HG03175 (cell line): ENCODE data around the gene SCN8A.

Experiments
- ATAC-seq: cut with Tn5 transposase; IDR thresholded peaks from one replicate; pipeline ENCODE4 v1.9.1; 2021; ENCODE audit warnings: mild to moderate bottlenecking, moderate library complexity; ENCODE audit not compliant: unreplicated experiment

SCN8A gene

DNA sequence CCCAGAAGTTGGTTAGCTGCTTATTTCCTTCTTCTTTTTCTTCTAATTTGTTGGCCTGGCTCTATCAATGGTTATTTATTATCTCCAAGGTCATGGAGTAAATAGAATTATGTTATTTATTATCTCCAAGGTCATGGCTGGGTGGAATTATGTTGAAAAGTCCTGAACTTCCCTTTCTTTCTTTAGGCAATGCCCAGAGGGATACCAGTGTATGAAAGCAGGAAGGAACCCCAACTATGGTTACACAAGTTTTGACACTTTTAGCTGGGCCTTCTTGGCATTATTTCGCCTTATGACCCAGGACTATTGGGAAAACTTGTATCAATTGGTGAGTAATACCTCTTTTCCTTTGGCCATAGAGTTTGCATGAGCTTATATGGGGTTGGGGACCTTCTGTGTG, 111.6 kb downstream of the SCN8A start:
- no peak for ATAC-seq

DNA sequence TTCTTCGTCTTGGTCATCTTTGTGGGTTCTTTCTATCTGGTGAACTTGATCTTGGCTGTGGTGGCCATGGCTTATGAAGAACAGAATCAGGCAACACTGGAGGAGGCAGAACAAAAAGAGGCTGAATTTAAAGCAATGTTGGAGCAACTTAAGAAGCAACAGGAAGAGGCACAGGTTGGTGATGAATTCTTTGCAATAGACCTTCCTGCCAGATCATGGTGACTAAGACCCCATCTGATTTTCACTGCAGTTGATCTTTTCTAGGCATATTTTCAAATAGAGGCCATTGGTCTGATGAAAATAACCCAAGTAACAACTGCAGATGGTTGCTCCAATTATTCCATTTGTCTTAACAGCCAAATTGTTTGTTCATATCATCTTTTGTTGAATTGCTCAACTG, 114.4 kb downstream of the SCN8A start:
- no peak for ATAC-seq

DNA sequence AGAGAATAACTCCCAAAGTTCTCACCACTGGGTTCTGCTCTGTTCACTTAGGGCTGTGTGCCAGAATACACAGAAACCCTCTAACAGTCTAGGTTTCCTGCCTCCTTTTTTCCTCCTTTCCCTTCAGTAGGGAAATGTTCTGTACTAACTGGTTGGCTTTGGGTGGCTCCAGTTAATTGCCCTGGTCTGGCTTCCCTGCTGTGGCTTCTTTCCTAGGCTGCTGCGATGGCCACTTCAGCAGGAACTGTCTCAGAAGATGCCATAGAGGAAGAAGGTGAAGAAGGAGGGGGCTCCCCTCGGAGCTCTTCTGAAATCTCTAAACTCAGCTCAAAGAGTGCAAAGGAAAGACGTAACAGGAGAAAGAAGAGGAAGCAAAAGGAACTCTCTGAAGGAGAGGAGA, 115.2 kb downstream of the SCN8A start:
- ATAC-seq: no peak

DNA sequence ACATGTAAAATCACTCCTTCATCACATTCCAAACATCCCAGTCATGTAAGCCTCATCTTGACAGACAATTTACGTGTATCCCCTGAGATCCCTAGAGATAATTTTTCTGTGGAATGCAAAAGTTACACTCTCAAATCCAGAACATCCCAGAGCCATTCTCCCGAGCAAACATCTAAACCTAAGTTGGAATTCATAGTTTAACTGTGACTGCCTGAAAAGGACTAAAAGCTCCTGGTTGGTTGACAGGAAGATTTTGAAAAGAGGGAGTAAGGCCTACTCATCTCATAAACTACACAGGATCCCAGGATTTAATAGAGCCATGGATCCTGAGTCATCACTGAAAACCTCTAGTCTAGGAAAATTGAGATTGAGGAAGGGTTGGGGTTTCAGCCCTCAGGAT, 123.6 kb downstream of the SCN8A start:
- no peak for ATAC-seq

DNA sequence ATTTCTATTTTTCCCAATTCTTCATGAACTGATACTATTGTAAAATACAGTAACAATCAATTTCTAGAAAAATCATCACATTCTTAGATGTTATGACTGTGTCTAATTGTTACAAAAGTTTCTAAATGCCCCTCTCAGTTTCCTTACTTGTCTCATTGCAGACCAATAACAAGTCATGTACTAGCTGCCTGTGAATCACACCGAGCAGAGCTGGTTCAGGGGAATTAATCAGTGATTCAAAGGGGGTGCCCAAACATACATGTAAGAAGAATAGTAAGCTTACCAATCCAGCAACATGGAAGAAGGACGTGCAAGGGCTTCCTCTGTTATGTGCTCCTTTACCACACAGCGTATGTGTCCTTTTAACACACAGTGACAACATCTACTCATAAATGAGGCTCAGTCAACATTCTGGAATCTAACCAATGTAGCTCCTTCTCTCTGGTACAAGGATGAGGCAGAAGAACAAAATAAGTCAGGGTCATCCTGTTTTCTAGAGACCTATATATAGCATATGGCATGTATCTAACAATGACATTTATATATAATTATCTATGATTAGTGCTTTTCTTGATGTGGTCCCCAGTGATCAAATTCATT, 126.4 kb downstream of the SCN8A start:
- no peak for ATAC-seq

DNA sequence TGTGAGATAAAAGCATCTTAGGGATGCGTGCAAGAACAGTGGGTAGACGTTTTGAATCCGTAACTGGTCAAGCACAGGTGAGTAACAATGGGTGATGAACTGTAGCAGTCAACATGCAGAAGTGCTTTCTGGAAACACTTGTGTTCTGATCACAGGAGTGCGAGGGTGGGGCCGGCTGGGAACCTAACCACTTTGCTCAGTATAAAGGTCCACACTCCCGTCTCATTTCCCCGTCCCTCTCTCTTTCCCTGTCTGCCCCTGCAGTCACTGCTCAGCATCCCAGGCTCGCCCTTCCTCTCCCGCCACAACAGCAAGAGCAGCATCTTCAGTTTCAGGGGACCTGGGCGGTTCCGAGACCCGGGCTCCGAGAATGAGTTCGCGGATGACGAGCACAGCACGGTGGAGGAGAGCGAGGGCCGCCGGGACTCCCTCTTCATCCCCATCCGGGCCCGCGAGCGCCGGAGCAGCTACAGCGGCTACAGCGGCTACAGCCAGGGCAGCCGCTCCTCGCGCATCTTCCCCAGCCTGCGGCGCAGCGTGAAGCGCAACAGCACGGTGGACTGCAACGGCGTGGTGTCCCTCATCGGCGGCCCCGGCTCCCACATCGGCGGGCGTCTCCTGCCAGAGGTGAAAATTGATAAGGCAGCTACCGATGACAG, 130.4 kb downstream of the SCN8A start:
- no peak for ATAC-seq

DNA sequence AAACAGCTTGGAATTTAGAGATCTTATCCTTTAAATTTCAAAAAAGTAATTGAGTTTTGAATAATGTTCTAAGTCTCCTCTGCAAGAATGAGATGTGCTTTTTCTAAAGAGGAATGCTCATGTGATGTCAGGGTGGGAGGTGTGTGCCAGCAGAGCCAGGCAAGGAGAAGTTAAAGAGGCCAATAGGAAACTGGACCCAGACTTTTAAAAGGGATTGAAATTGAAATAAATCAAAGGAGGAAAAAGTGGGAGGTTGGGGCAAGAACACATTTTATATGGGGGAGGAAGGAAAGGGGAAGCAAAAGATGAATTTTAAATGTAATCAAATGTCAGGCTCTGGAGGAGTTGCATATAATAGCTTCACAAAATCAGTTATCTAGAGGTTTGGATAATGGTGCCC, 131.4 kb downstream of the SCN8A start:
- no peak for ATAC-seq

DNA sequence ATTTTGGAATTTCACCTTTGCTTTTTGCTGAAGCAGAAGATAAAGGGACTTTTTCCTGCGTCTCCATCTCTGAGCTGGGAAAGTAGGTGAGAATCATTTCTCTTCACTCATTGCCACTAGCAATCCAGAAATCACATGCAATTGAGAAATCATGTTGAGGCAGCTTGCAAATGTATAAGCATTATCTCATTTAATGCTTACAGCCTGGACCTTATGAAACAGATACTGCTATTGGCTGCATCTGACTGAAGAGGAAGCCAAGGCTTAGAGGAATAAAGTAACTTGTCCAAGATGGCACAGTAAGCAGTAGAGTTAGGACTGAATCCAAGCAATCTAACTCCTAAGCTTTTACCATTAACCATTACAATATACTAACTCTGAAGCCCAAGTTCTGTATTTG, 135.1 kb downstream of the SCN8A start:
- no peak for ATAC-seq

DNA sequence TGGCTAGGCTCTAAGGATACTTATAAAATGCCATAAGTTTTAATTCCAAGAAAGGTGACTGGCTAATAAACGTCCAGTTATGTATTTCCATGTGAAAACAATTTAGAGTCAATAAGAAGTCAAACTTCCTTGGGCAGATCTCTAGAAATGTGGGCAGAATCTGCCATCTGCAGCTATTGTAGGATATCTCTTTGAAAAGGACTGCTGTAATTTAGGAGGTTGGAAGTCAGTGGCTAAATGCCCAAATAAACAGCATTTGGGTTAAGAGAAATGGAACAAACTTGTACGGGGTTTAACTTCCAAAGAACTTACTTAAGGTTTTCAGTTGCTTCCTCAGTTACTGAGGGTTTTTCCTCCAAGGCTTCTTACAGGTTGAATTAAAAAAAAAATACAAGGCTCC, 135.9 kb downstream of the SCN8A start:
- no peak for ATAC-seq

DNA sequence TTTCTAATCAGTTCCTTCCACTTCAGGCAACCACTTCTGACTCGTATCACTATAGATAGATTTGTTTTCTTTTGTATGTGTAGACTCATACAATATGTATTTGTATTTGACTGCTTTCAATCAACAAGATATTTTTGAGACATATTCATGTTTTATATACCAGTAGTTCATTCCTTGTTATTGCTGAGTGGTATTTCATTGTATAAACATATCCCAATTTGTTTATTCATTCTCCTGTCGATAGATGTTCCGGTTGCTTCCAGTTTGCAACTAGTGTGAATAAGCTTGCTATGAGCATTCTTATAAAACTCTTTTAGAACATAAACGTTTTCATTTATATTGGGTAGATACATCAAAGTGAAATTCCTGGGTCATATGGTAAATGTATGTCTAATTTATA, 138.3 kb downstream of the SCN8A start:
- ATAC-seq: no peak

DNA sequence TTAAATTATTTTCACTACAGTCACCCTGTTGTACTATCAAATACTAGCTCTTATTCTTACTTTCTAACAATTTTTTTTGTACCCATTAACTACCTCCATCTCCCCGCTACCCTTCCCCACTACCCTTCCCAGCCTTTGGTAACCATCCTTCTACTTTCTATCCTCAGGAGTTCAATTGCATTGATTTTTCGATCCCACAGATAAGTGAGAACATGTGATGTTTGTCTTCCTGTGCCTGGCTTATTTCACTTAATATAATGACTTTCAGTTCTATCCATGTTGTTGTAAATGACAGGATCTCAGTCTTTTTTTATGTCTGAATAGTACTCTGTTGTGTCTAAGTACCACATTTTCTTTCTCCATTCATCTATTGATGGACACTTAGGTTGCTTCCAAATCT, 139.7 kb downstream of the SCN8A start:
- no peak for ATAC-seq

DNA sequence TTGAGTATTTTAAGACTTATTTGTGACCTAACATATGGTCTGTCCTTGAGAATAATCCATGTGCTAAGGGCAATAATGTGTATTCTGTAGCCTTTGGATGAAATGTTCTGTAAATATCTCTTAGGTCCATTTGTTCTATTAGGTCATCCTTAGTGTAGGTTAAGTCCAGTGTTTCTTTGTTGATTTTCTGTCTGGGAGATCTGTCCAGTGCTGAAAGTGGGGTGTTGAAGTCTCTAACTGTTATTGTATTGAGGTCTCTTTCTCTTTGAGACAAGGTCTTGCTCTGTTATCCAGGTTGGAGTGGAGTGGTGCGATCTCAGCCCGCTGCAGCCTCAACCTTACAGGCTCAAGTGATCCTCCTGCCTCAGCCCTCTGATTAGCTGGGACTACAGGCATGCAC, 149.5 kb downstream of the SCN8A start:
- no peak for ATAC-seq

DNA sequence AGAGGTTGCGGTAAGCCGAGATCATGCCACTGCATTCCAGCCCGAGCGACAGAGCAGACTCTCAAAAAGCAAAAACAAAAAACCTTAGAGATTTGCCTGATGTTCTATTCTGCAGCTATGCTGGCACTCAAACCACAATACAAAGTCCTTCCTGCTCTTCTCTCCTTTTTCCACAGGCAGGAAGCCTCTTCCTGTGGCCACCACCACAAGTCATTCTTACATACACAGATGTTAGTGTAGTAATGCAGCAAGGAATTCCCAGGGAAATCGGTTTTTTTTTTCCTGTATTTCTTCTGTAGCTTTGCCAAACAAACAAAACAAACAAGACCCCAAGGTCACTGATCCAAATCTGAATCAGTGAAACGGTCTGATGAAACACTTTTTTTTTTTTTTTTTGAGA, 153.2 kb downstream of the SCN8A start:
- no peak for ATAC-seq

DNA sequence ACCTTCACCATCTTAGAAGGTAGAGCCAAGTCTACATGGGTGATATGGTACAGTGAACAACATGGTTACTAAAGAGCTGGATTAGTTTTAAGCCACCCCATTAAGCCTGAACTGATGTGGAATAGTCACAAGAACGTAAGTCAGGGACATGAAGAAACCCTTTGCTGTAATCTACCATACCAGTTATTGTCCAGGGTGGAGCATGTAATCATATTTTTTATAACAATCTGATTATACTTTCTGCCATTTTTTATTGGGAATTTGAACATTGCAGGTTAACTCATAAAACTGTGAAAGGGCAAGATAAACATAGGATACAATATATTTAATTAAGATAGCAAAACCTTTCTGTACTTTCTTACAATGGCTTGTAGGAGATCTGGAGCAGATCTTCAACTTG, 153.9 kb downstream of the SCN8A start:
- no peak for ATAC-seq

DNA sequence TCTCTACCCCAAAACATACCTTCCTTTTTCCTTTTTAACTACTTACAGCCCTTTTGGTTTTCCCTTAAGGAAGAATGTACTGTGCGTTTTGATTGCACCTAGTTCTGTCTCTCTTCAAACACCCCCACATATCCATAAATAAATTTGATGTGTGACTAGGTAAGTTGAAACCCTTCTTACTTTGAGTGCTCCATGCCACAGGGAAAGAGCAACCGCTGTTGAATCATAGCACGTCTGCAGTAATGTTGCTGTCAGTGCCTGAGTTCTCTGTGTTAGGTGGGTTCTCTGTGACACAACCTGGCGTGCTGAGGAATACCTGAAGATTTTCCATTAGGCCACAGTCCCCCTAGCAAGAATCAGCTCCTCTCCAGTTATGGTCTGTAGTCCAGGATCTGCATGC, 155.4 kb downstream of the SCN8A start:
- ATAC-seq: no peak

DNA sequence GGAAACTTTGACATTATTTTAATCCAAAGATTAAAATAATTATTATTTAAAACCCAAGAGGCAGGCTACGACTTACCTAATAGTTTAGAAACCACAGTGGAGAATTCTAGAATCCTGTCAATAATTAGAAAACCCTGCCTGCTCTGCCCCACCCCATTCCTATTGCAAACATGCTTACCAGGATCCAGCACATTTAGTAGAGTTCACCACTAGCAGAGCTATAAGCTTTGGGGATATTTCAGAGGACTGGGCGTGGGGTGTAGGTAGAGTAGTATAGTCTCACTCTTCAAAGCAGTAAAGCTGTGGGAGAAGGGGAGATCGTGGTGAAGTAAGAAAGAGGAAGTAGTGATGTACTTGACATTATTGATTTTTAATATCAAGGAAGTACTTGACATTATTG, 157.2 kb downstream of the SCN8A start:
- no peak for ATAC-seq

DNA sequence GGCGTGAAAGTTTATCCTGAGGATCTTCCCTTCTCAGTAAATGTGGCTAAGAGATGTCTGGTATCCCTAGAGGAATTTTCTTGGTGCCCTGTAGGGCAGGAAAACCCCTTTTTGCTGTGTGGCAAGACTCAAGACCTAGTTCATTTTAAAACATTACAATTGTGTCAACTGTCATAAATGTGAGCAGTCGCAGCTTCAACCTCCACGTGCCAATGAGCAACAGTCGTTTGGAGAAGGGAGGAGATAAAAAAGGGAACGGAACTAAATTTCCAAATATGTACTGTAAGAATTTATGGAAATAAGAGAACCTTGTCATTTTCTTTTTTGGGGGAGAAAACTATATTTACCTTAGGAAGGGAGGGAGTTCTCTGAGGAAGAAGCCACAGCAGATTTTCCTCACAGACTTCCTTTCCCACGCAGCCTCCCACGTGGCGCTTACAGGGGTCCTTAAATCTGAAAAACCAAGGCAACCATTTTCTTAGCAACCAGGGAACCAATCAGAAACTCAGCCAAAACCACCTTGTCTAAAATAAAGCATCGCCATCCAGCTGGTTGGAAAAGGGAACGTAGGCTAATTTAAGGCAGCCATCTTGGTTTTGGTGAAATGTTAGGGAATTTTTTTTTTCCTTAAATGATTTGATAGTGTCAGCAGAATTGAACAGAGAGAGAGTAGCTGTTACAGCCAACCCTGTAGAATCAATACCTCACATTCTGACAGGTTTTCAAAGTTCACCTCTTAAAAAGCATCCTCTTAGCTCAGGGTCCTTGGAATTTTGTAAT, 158.4 kb downstream of the SCN8A start:
- no peak for ATAC-seq

DNA sequence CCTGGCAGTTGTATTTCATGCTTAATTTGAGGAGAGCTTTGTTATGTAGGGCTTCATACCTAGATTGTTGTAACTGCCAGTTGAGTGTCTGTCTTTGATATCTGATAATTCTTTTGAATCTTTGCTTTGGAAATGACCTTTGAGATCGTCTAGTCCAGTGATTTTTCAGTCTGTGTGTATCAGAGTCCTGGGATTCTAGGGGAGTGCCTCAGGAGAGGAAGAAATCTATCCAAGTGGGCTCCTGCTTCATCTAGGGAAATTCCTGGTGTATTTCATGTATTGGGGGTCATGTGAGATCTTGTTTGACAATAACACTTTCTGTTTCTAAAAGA, 158.9 kb downstream of the SCN8A start:
- no peak for ATAC-seq

DNA sequence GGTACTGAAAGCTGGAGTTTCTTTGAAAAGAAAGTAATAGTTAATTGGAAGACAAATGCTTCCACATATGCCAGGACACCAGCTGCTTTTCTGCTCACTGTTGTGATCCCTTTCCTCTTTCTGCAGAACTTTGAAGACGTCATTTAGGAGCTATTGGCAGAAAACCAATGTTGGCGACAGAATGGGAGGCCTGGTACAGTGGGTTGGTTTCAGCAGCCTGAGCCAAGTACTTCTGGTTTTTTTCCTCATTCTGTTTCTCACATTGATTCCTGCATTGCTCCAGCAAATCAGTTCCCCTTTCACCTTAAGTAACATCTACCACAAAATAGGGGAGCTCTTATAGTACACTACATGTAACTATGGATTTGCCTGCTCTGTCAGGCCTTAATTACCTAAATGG, 160.6 kb downstream of the SCN8A start:
- no peak for ATAC-seq

DNA sequence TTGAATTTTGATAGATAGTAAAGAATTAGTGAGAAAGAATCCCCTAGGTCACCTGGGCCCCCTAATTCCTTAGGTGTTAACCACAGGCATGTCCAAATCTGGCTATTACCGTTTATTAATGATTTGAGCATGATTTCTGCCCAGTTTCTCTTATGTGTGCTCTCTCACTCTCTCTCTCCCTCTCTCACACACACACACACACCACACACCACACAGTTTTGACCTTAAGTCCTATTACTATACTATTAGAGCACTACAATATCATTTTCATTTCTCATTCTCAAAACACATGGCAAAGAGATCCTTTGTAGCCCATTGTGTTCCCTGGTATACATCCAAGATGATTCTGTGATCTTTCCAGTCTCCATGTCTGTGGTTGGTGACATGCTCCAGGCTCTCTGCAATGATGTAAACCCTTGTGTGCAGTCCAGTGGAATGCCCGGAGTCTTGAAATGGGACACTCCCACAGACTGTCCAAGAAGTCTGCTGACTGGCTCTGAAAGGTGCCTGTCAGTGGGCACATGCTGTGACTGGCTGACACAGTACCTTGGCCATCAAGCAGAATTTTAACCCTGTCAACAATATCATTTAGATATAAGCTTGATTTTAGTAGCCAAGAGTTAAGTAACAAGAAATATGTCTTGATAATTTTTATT, 161.3 kb downstream of the SCN8A start:
- no peak for ATAC-seq

DNA sequence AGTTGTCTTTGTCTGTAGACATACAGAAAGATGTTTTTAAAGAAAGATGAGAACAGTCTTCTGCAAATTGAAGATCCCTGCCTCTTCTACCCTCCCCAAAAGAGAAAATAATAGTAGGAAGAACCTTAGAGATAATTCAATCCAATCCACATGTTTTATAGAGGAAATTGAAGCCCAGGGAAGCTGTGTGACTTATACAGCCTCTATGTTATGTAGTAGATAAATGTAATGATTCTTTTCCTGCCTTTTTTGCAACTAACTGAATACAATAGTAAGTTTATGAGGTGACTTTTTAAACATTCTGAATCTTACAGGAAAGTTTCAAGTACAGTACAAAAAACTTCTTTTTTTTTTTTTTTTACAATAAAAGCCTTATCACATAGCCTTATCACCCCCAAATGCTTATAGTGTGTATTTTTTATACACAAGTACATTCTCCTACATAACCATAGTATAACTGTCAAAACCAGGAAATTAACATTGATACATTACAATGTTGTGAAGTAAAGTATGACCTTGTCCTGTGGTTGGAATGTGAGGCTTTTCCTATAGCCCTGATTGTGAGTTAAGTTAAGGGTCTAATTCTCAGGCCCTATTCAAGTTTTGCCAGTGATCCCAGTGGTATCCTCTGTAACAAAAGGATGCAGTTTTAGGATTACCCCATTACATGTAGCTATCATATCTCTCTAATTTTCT, 163.1 kb downstream of the SCN8A start:
- no peak for ATAC-seq
